A549 (cell line): ENCODE data around the gene RFC4. TPM values are rescaled to one million over a fixed set of nuclear protein-coding genes. Genes with fewer than 3 reads are reported as not detected.

Experiments
- ATAC-seq, 2 experiments: fragments of 200-7000 bp in 1 of 2; fragments of >200 bp in 1 of 2; cut with Nextera tagmentation in 1 of 2; cut with Tn5 transposase in 1 of 2; 3 replicates each; pipeline versions ENCODE4 v1.8.0 to v1.9.1; 2018 to 2020; ENCODE audit warnings: mild to moderate bottlenecking in 1 of 2, moderate library complexity in 1 of 2
- CTCF ChIA-PET: fragments of 300-600 bp; sonication (Branson Sonifier 250); formaldehyde crosslinking; extraction: SDS; loops from one replicate; lab custom pipeline; 2021; ENCODE audit warnings: antibody characterized with exemption, inconsistent platforms; lab: Yijun Ruan, JAX
- POLR2A ChIA-PET: fragments of 350-600 bp; formaldehyde crosslinking; extraction: SDS; loops from one replicate; lab custom pipeline; 2021; ENCODE audit warnings: antibody characterized with exemption, inconsistent platforms; lab: Yijun Ruan, JAX
- DNase-seq, 2 experiments: peaks; one replicate each; pipeline versions ENCODE4 v3.0.0 to v3.0.0-alpha.2; 2011 to 2016; ENCODE audit warnings: low read depth in 1 of 2, low spot score in 1 of 2
- FAIRE-seq: peaks from 2 replicates; lab custom pipeline; 2011; peaks lifted over from hg19 to GRCh38; lab: Jason Lieb, UNC
- H3K27ac ChIP-seq, 2 experiments: fragments of >200 bp; sonication (Bioruptor Twin); formaldehyde crosslinking; 3 replicates each; pipeline ENCODE4 v1.5.1; 2016 to 2017
- H3K4me1 ChIP-seq: fragments of >200 bp; sonication (Bioruptor Twin); formaldehyde crosslinking; 3 replicates; pipeline ENCODE4 v1.6.1; 2016
- H3K4me2 ChIP-seq: fragments of >200 bp; sonication (Bioruptor Twin); formaldehyde crosslinking; 3 replicates; pipeline ENCODE4 v1.6.1; 2016
- H3K4me3 ChIP-seq: fragments of >200 bp; sonication (Bioruptor Twin); formaldehyde crosslinking; 3 replicates; pipeline ENCODE4 v1.5.1; 2016
- H3K9me3 ChIP-seq: fragments of >200 bp; sonication (Bioruptor Twin); formaldehyde crosslinking; 3 replicates; pipeline ENCODE4 v1.6.1; 2016
- EHMT2 ChIP-seq: fragments of 200-600 bp; sonication (generic); IDR thresholded peaks from 2 replicates; pipeline ENCODE4 v1.6.1; 2016; ENCODE audit warnings: antibody characterized with exemption, low read depth, mild to moderate bottlenecking, moderate library complexity
- EP300 ChIP-seq, 2 experiments: fragments of >200 bp; sonication (Bioruptor Twin); formaldehyde crosslinking; IDR thresholded peaks; 2 replicates in 1 of 2; 3 replicates in 1 of 2; pipeline ENCODE4 v1.6.1; 2016 to 2017
- ESRRA ChIP-seq: fragments of 150-350 bp; IDR thresholded peaks from 2 replicates; pipeline ENCODE4 v1.6.1; 2014; ENCODE audit warnings: mild to moderate bottlenecking, low read length, borderline replicate concordance
- FOSB ChIP-seq: fragments of 250-450 bp; sonication (Bioruptor Pico); IDR thresholded peaks from 2 replicates; pipeline ENCODE4 v1.5.0; 2020; ENCODE audit warnings: mild to moderate bottlenecking, moderate library complexity
- HDAC2 ChIP-seq: fragments of 200-600 bp; sonication (generic); IDR thresholded peaks from 2 replicates; pipeline ENCODE4 v1.6.1; 2016
- HEYL ChIP-seq: fragments of 250-450 bp; sonication (Bioruptor Pico); IDR thresholded peaks from 2 replicates; pipeline ENCODE4 v1.8.0; 2021; ENCODE audit warnings: mild to moderate bottlenecking, moderate library complexity
- HOXA7 ChIP-seq: fragments of 250-450 bp; sonication (Bioruptor Pico); IDR thresholded peaks from 2 replicates; pipeline ENCODE4 v1.5.0; 2020; ENCODE audit warnings: mild to moderate bottlenecking, moderate library complexity
- HOXB13 ChIP-seq: fragments of 250-450 bp; sonication (Bioruptor Pico); IDR thresholded peaks from 2 replicates; pipeline ENCODE4 v1.5.0; 2020; ENCODE audit warnings: low read depth, mild to moderate bottlenecking, moderate library complexity
- HOXB5 ChIP-seq: fragments of 250-450 bp; sonication (Bioruptor Pico); IDR thresholded peaks from 2 replicates; pipeline ENCODE4 v1.5.0; 2020; ENCODE audit warnings: mild to moderate bottlenecking, moderate library complexity
- KDM1A ChIP-seq: fragments of 200-600 bp; sonication (generic); IDR thresholded peaks from 2 replicates; pipeline ENCODE4 v1.6.1; 2016; ENCODE audit warnings: low read depth, mild to moderate bottlenecking
- KDM5A ChIP-seq: fragments of 200-600 bp; sonication (generic); IDR thresholded peaks from 2 replicates; pipeline ENCODE4 v1.6.1; 2016; ENCODE audit warnings: antibody characterized with exemption, mild to moderate bottlenecking
- MAFK ChIP-seq: fragments of 450-650 bp; IDR thresholded peaks from 2 replicates; pipeline ENCODE4 v1.6.1; 2014; ENCODE audit not compliant: partially characterized antibody
- MAZ ChIP-seq: fragments of 150-350 bp; IDR thresholded peaks from 2 replicates; pipeline ENCODE4 v1.6.1; 2014; ENCODE audit warnings: antibody characterized with exemption, low read depth, low read length, borderline replicate concordance
- MYC ChIP-seq: IDR thresholded peaks from 2 replicates; pipeline ENCODE4 v1.6.1; 2012; ENCODE audit warnings: mild to moderate bottlenecking, inconsistent platforms, low read length, improper control_type of control experiment, borderline replicate concordance
- NR3C1 ChIP-seq: fragments of >200 bp; sonication (Bioruptor Twin); formaldehyde crosslinking; IDR thresholded peaks from 3 replicates; pipeline ENCODE4 v1.6.1; 2017
- PHF8 ChIP-seq: fragments of 200-600 bp; sonication (generic); IDR thresholded peaks from 2 replicates; pipeline ENCODE4 v1.6.1; 2016; ENCODE audit warnings: low read depth, mild to moderate bottlenecking, antibody characterized with exemption, moderate library complexity, borderline replicate concordance
- POLR2A ChIP-seq: IDR thresholded peaks from 2 replicates; pipeline ENCODE4 v1.6.1; 2012; ENCODE audit warnings: mild to moderate bottlenecking, low read length
- RFX5 ChIP-seq: fragments of 450-650 bp; IDR thresholded peaks from 2 replicates; pipeline ENCODE4 v1.7.1; 2014; ENCODE audit warnings: antibody characterized with exemption, mild to moderate bottlenecking, moderate library complexity
- RNF2 ChIP-seq: fragments of 200-600 bp; sonication (generic); IDR thresholded peaks from 2 replicates; pipeline ENCODE4 v1.6.1; 2016; ENCODE audit warnings: low read depth, mild to moderate bottlenecking, antibody characterized with exemption, moderate library complexity, borderline replicate concordance
- ZFP36 ChIP-seq: fragments of 450-650 bp; IDR thresholded peaks from 2 replicates; pipeline ENCODE4 v1.6.1; 2014; ENCODE audit warnings: borderline replicate concordance; ENCODE audit not compliant: partially characterized antibody
- ZSCAN20 ChIP-seq: fragments of 250-450 bp; sonication (Bioruptor Pico); IDR thresholded peaks from 2 replicates; pipeline ENCODE4 v1.8.0; 2022; ENCODE audit warnings: mild to moderate bottlenecking, moderate library complexity
- WGBS: methylation state at CpG from one replicate; pipeline ENCODE4 v1.1.6; 2017; ENCODE audit errors: missing lambda C conversion rate; 5-methylcytosine and 5-hydroxymethylcytosine counted together
- polyA plus RNA-seq, 4 experiments: library from polyadenylated mRNA; depleted of rRNA in 3 of 4; stranded (reverse); fragments of >200 nt; fragmentation: RNase III in 1 of 4; extraction: RNeasy Plus Mini Kit Qiagen cat#74134 plus additional on column Dnase treatment in 1 of 4; gene quantifications; 2 replicates in 3 of 4; 3 replicates in 1 of 4; pipeline ENCODE4 v1.2.3, GENCODE V29; 2011 to 2017
- TF ChIP-seq, protein P1 (sequence below): fragments of >200 bp; sonication (Bioruptor Twin); formaldehyde crosslinking; IDR thresholded peaks from 3 replicates; pipeline ENCODE4 v1.5.1; 2016
- TF ChIP-seq, protein P2 (sequence below): fragments of 250-450 bp; sonication (Bioruptor Pico); IDR thresholded peaks from 2 replicates; pipeline ENCODE4 v1.5.0; 2020; ENCODE audit warnings: low read depth, mild to moderate bottlenecking, moderate library complexity
- TF ChIP-seq, protein P3 (sequence below): fragments of >200 bp; sonication (Bioruptor Twin); formaldehyde crosslinking; IDR thresholded peaks from 3 replicates; pipeline ENCODE4 v1.6.1; 2016
- TF ChIP-seq, protein P4 (sequence below): IDR thresholded peaks from 2 replicates; pipeline ENCODE4 v1.6.1; 2012; ENCODE audit warnings: low read depth, borderline replicate concordance
- TF ChIP-seq, protein P5 (sequence below): fragments of 250-450 bp; sonication (Bioruptor Pico); IDR thresholded peaks from 2 replicates; pipeline ENCODE4 v1.5.0; 2021; ENCODE audit warnings: mild to moderate bottlenecking, moderate library complexity, borderline replicate concordance
- TF ChIP-seq, protein P6 (sequence below): IDR thresholded peaks from 2 replicates; pipeline ENCODE4 v1.6.1; 2012

Gene RFC4
- polyA plus RNA-seq, 2 of the 4 experiments (the other 2 are of a cell fraction), result 40.6 to 68.8 TPM

DNA sequence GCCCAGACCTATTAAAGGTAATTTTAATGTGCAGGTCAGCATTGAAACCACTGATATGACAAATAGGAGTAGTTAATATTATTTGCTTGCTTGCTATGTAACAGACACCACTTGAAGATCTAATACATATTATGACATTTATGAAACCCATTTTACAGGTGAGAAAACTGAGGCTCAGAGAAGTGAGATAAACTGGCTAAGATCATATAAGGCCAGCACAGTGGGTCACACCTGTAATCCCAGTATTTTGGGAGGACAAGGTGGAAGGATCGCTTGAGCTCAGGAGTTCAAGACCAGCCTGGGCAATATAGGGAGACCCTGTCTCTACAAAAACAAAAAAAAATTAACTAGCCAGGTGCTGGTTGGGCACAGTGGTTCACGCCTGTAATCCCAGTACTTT is 56.0 kb downstream of the RFC4 start:
- DNase-seq (no peak), FAIRE-seq (no peak), ATAC-seq (no peak)
- TF ChIP-seq KDM1A, result no peak
- no peak for TF ChIP-seq HEYL (CRISPR knock-in tag)
- TF ChIP-seq RFX5, result no peak
- TF ChIP-seq, protein P1, sequence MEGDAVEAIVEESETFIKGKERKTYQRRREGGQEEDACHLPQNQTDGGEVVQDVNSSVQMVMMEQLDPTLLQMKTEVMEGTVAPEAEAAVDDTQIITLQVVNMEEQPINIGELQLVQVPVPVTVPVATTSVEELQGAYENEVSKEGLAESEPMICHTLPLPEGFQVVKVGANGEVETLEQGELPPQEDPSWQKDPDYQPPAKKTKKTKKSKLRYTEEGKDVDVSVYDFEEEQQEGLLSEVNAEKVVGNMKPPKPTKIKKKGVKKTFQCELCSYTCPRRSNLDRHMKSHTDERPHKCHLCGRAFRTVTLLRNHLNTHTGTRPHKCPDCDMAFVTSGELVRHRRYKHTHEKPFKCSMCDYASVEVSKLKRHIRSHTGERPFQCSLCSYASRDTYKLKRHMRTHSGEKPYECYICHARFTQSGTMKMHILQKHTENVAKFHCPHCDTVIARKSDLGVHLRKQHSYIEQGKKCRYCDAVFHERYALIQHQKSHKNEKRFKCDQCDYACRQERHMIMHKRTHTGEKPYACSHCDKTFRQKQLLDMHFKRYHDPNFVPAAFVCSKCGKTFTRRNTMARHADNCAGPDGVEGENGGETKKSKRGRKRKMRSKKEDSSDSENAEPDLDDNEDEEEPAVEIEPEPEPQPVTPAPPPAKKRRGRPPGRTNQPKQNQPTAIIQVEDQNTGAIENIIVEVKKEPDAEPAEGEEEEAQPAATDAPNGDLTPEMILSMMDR, result no peak
- no peak for TF ChIP-seq NR3C1
- TF ChIP-seq, protein P2, sequence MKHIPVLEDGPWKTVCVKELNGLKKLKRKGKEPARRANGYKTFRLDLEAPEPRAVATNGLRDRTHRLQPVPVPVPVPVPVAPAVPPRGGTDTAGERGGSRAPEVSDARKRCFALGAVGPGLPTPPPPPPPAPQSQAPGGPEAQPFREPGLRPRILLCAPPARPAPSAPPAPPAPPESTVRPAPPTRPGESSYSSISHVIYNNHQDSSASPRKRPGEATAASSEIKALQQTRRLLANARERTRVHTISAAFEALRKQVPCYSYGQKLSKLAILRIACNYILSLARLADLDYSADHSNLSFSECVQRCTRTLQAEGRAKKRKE (CRISPR knock-in tag), result no peak
- TF ChIP-seq FOSB, result no peak
- TF ChIP-seq HOXB13 (CRISPR knock-in tag), result no peak
- TF ChIP-seq MAZ, result no peak
- no peak overlapping the region for H3K4me2 ChIP-seq
- no peaks in the 10 kb centered on the region for H3K9me3 ChIP-seq
- H3K4me3 ChIP-seq, result no peak overlapping the region
- WGBS, result 96% methylated on average over 2 of the region's 2 CpGs
- 0 out of 6 replicates have a peak overlapping the region, but pooled peaks of 1 of the 2 experiments have one; percentile 22 for H3K27ac ChIP-seq
- peaks cover 33% of the 10 kb centered on the region for H3K4me1 ChIP-seq
- ChIA-PET POLR2A (no interaction called here), CTCF (no interaction called here)

DNA sequence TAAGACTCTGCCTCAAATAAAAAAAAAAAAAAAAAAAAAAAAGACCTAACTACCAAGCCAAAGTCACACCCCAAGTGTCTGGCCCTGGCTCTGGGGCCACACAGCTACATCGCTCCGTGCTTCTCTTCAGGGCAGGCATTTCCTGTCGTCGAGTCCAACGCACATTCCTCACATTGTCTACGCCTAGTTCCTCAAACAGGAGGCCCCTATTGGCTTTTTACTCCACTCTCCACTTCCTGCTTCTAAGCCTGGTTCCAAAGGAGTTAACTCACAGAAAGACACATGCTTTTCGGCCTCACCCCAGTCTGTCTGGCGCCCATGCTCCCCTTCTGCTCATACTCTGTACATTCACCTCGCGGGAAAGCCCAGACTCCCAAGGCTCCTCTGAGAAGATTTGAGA is 60.3 kb downstream of the RFC4 start:
- ATAC-seq, result peak; percentile 98

More for the DNA sequence above, 60.3 kb downstream of the RFC4 start:
- Histone ChIP-seq H3K4me1 (peaks cover 51% of the 10 kb centered on the region), H3K9me3 (no peaks in the 10 kb centered on the region), H3K4me2 (peak overlapping the region; percentile 69), H3K27ac (peak overlapping the region; percentile 86 to 87), H3K4me3 (no peak overlapping the region)
- peak; percentile 76 to 95 for DNase-seq
- ChIA-PET POLR2A (interaction anchor here (0.5 to 1.2 kb wide), 2 partner anchors 14 to 37 kb away, joined by 3 to 4 read pairs; partner anchors contain the start of gene EIF4A2), CTCF (no interaction called here)
- no peak for FAIRE-seq
- under 1% methylated on average over 10 of the region's 10 CpGs for WGBS
- TF ChIP-seq HOXB5 (CRISPR knock-in tag) (no peak), FOSB (no peak), ZSCAN20 (CRISPR knock-in tag) (no peak), ZFP36 (no peak), MAZ (no peak), RNF2 (no peak), EHMT2 (no peak), HDAC2 (no peak), HOXA7 (CRISPR knock-in tag) (no peak), HOXB13 (CRISPR knock-in tag) (0 out of 2 replicates have a peak, but pooled peaks have one; percentile 46), KDM5A (no peak), POLR2A (0 out of 2 replicates have a peak, but pooled peaks have one; percentile 23), PHF8 (no peak), MAFK (no peak), EP300 (IDR thresholded peaks at IDR 0.05) (no peak), MYC (no peak; the same call in 1 of the 2 replicates), ESRRA (no peak)
- TF ChIP-seq, protein P3, sequence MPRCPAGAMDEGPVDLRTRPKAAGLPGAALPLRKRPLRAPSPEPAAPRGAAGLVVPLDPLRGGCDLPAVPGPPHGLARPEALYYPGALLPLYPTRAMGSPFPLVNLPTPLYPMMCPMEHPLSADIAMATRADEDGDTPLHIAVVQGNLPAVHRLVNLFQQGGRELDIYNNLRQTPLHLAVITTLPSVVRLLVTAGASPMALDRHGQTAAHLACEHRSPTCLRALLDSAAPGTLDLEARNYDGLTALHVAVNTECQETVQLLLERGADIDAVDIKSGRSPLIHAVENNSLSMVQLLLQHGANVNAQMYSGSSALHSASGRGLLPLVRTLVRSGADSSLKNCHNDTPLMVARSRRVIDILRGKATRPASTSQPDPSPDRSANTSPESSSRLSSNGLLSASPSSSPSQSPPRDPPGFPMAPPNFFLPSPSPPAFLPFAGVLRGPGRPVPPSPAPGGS, result 0 out of 3 replicates have a peak, but pooled peaks have one; percentile 23
- TF ChIP-seq, protein P4, sequence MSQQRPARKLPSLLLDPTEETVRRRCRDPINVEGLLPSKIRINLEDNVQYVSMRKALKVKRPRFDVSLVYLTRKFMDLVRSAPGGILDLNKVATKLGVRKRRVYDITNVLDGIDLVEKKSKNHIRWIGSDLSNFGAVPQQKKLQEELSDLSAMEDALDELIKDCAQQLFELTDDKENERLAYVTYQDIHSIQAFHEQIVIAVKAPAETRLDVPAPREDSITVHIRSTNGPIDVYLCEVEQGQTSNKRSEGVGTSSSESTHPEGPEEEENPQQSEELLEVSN, result 0 out of 2 replicates have a peak, but pooled peaks have one; percentile 20
- TF ChIP-seq, protein P5, sequence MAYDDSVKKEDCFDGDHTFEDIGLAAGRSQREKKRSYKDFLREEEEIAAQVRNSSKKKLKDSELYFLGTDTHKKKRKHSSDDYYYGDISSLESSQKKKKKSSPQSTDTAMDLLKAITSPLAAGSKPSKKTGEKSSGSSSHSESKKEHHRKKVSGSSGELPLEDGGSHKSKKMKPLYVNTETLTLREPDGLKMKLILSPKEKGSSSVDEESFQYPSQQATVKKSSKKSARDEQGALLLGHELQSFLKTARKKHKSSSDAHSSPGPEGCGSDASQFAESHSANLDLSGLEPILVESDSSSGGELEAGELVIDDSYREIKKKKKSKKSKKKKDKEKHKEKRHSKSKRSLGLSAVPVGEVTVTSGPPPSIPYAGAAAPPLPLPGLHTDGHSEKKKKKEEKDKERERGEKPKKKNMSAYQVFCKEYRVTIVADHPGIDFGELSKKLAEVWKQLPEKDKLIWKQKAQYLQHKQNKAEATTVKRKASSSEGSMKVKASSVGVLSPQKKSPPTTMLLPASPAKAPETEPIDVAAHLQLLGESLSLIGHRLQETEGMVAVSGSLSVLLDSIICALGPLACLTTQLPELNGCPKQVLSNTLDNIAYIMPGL (CRISPR knock-in tag), result no peak
- TF ChIP-seq, protein P6, sequence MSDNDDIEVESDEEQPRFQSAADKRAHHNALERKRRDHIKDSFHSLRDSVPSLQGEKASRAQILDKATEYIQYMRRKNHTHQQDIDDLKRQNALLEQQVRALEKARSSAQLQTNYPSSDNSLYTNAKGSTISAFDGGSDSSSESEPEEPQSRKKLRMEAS, result peak; percentile 79
- TF ChIP-seq, protein P2 (CRISPR knock-in tag), result no peak
